A673 (cell line): ENCODE results near the gene TIMP4. TPM values are rescaled to one million over a fixed set of nuclear protein-coding genes. Genes with fewer than 3 reads are reported as not detected.

ENCODE experiments used
- BruUV-seq: library from RNA; stranded (reverse); fragments of 400-500 nt; replicated peaks from 2 replicates; lab custom pipeline; 2021; lab: Mats Ljungman, UMichigan
- CTCF ChIA-PET: fragments of 300-600 bp; sonication (Branson Sonifier 250); formaldehyde crosslinking; loops from one replicate; lab custom pipeline; 2022; ENCODE audit warnings: antibody characterized with exemption; lab: Charles Lee
- POLR2A ChIA-PET: fragments of 300-600 bp; sonication (Branson Sonifier 250); formaldehyde crosslinking; loops from one replicate; lab custom pipeline; 2022; ENCODE audit warnings: antibody characterized with exemption; ENCODE audit not compliant: low non-redundant PET; lab: Charles Lee
- DNase-seq: peaks from one replicate; pipeline ENCODE4 v3.0.0-alpha.2; 2015; ENCODE audit warnings: low spot score
- H3K27ac ChIP-seq: fragments of 200-600 bp; sonication (generic); 2 replicates; pipeline ENCODE4 v1.5.1; 2016; ENCODE audit warnings: mixed run types, low read depth, mild to moderate bottlenecking, mixed read lengths, antibody characterized with exemption, low read length; ENCODE audit not compliant: poor library complexity, severe bottlenecking
- H3K27me3 ChIP-seq: fragments of 200-600 bp; sonication (generic); replicated peaks from 2 replicates; pipeline ENCODE4 v1.6.1; 2017; ENCODE audit warnings: mixed run types, low read depth, mild to moderate bottlenecking, mixed read lengths, antibody characterized with exemption, low read length; ENCODE audit not compliant: insufficient read depth, poor library complexity
- H3K36me3 ChIP-seq: fragments of 200-600 bp; sonication (generic); 2 replicates; pipeline ENCODE4 v1.6.1; 2016; ENCODE audit warnings: mixed run types, mild to moderate bottlenecking, mixed read lengths, antibody characterized with exemption, low read length; ENCODE audit not compliant: insufficient read depth, poor library complexity, severe bottlenecking
- H3K4me1 ChIP-seq: fragments of 200-600 bp; sonication (generic); 2 replicates; pipeline ENCODE4 v1.6.1; 2017; ENCODE audit warnings: mixed run types, mild to moderate bottlenecking, mixed read lengths, antibody characterized with exemption, low read length; ENCODE audit not compliant: insufficient read depth, poor library complexity, severe bottlenecking
- H3K4me3 ChIP-seq: fragments of 200-600 bp; sonication (generic); 2 replicates; pipeline ENCODE4 v1.5.1; 2016; ENCODE audit warnings: low read depth, mixed run types, mild to moderate bottlenecking, mixed read lengths, low read length; ENCODE audit not compliant: poor library complexity, severe bottlenecking
- H3K9me3 ChIP-seq: fragments of 200-600 bp; sonication (generic); 2 replicates; pipeline ENCODE4 v1.6.1; 2016; ENCODE audit warnings: mixed run types, low read depth, mild to moderate bottlenecking, mixed read lengths, antibody characterized with exemption, low read length; ENCODE audit not compliant: poor library complexity, severe bottlenecking
- CTCF ChIP-seq: fragments of 300-800, 200-600 bp; sonication (generic); conservative IDR thresholded peaks from 2 replicates; pipeline ENCODE4 v1.5.1; 2017; ENCODE audit warnings: low read depth, mild to moderate bottlenecking, antibody characterized with exemption, low read length, moderate library complexity, mixed read lengths
- EZH2 ChIP-seq: fragments of 200-600 bp; sonication (generic); IDR thresholded peaks from 2 replicates; pipeline ENCODE4 v1.6.1; 2017; ENCODE audit warnings: borderline replicate concordance, low read depth, mild to moderate bottlenecking, mixed read lengths, antibody characterized with exemption, low read length; ENCODE audit not compliant: poor library complexity, severe bottlenecking
- intact Hi-C: fragments of 100-400 bp; cut with micrococcal nuclease; formaldehyde crosslinking; loops from one replicate; pipeline ENCODE4 v1.10.0; 2022; ENCODE audit not compliant: unreplicated experiment
- total RNA-seq: library from RNA; stranded (reverse); gene quantifications from 2 replicates; pipeline ENCODE4 v1.2.3, GENCODE V29; 2021

TIMP4 gene
- total RNA-seq, 1 experiment from 2014 or later: 13.3 TPM

DNA sequence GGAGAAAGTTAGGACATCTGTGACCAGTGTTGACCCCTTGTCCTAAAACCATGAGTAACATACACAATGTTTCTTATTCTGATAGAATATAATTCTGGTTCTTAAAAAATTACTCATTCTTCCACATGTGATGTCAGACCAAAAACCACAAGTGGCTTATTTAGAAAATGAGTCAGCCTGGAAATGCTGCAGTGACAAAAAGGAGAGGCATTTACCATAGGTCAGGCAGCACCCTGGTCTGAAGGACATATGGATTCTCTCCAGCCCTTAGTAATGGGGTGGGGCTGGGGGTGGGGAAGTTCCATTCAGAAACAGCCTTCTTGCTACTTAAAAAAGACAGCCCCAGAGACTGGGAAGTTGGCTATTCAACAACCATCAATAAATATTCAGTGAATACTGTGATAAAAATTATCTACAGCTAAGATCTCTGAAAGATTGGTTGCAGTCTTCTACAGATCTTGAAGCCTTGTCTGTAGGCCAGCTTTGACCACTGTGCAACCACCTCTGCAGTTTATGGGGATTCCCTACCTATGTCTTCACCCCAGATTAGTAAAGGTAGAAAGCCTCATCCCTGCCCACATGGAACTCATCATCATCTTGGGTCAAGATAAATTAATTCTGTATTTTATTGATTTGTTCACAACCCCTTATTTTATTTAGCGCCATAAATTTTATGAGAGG, 34.9 kb upstream of the TIMP4 start:
- Histone ChIP-seq H3K9me3 (no peaks in the 10 kb centered on the region), H3K27ac (no peak overlapping the region), H3K4me1 (peaks cover 13% of the 10 kb centered on the region), H3K27me3 (no peaks in the 10 kb centered on the region), H3K36me3 (no peaks in the 10 kb centered on the region), H3K4me3 (no peak overlapping the region)
- ChIA-PET POLR2A (no interaction called here), CTCF (no interaction called here)
- DNase-seq: peak; percentile 30
- TF ChIP-seq EZH2 (no peak), CTCF (no peak)
- no TSS peak for BruUV-seq
- intact Hi-C loops: no loop called here

DNA sequence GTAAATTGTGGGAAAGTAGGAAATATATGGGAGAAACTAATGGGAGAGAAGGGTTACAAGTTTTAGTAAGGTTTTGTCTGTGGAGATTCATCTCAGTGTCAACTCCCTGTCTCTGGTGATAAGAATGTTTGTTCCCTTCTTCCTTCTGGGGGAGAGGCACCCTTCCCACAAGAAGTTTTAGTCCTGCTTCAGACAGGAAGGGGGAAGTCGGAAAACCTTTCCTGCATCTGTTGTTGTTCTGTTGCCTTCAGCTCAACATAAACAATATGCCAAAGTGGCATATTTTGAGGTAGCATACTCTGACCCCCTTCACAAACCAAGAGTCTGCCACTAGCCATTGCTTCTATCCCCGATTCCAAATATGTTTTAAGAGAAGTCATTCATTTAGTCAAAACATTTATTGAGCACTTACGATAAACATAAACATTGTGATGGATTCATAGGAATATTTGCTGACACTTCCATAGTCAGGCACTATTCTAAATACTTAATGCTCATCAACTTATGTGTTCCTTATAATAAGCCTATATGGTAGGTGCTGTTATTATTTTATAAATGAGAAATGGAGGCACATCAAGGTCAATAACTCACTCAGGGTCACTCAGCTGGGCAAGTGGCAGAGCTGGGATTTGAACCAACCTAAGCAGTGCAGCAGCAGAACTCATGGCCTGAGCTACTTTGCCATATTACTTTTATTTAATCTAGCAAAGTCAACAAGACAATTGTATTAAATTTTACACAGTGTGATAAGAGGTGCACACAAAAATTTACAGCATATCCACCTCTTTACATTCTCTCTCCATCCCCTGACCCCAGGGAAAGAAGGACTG, 34.2 kb upstream of the TIMP4 start:
- no TSS peak for BruUV-seq
- intact Hi-C loops: no loop called here

DNA sequence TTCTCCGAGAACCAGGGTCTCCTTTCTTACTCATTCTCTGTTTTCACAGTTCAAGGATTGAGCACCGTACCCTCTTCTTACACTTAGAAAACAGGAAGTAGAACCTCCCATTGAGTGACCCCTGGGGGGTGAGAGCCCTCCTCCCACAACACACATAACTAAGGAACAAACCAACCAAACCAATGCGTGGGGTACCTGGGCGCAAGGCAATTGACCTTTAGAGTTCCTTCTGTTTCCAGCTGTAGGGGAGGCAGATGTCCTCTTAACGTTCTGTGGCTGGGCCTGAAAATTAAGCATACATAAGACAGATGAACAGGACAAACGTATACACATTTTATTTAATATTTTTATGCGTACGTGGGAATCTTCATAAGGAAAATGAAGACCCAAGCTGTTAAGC, 33.5 kb upstream of the TIMP4 start:
- no peak overlapping the region for H3K4me3 ChIP-seq
- no peak overlapping the region for H3K27ac ChIP-seq
- H3K36me3 ChIP-seq: no peaks in the 10 kb centered on the region
- CTCF ChIA-PET: no interaction called here
- intact Hi-C loops: no loop called here
- H3K4me1 ChIP-seq: peaks cover 24% of the 10 kb centered on the region
- BruUV-seq: no TSS peak
- TF ChIP-seq CTCF (no peak), EZH2 (no peak)
- H3K9me3 ChIP-seq: no peaks in the 10 kb centered on the region
- no peak for DNase-seq
- POLR2A ChIA-PET: no interaction called here
- H3K27me3 ChIP-seq: no peaks in the 10 kb centered on the region

More for the DNA sequence above, 34.2 kb upstream of the TIMP4 start:
- H3K27ac ChIP-seq: no peak overlapping the region
- no peak overlapping the region for H3K4me3 ChIP-seq
- no peak for TF ChIP-seq CTCF
- TF ChIP-seq EZH2: no peak
- H3K27me3 ChIP-seq: no peaks in the 10 kb centered on the region
- CTCF ChIA-PET: no interaction called here
- H3K36me3 ChIP-seq: no peaks in the 10 kb centered on the region
- POLR2A ChIA-PET: no interaction called here
- H3K9me3 ChIP-seq: no peaks in the 10 kb centered on the region
- no peak for DNase-seq
- peaks cover 17% of the 10 kb centered on the region for H3K4me1 ChIP-seq
